ENCODE results near the gene COX5A. TPM values are rescaled to one million over a fixed set of nuclear protein-coding genes. Genes with fewer than 3 reads are reported as not detected.
"Not testable (repeated sequence)": the region's sequence is repeated elsewhere in the genome, so short reads cannot be mapped to it uniquely, and the experiment has no call there.

Gene COX5A
- total and polyA plus RNA-seq, 11 donors: 754 to 2,918 (median 1,211) TPM

DNA sequence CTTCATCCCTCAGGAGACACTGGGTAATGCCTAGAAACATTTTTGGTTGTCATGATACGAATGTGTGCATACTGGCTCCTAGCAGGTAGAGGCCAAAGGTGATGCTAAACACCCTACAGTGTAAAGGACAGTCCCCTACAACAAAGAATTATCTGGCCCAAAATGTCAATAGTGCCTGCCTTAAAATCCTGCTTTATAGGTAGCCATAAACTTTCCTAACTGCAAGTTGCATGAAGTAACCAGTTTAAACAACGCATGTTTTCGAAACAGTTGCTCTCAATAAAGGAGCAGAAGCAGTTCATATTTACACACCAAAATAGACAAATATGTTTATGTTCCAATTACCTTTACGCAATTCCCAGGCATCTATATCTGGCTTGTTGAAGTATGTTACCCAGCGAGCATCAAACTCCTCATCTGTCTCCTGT lies 9.1 kb downstream of the COX5A start:
- peaks cover 0 to 84% (median 75%) of the 10 kb centered on the region in 9 donors for H3K36me3 ChIP-seq
- no peaks in the 10 kb centered on the region for H3K9me3 ChIP-seq
- H3K27ac ChIP-seq: no peak overlapping the region
- ATAC-seq: no peak
- H3K27me3 ChIP-seq: no peaks in the 10 kb centered on the region
- intact Hi-C loops (cut with DNase I): no loop called here
- 83 to 91% (median 90%) methylated on average over 5 of the region's 5 CpGs for WGBS, 4 donors
- H3K4me1 ChIP-seq: peaks cover 0 to 30% (median 6%) of the 10 kb centered on the region in 12 donors
- H3K4me3 ChIP-seq: no peak overlapping the region
- DNase-seq: no peak
- no peak for TF ChIP-seq CTCF (IDR thresholded peaks at IDR 0.05)
- no peak for TF ChIP-seq POLR2A (IDR thresholded peaks at IDR 0.05)

GRCh38 chr15:74924525-74924924 lies 13.3 kb downstream of the COX5A start:
- Histone ChIP-seq H3K27me3 (no peaks in the 10 kb centered on the region), H3K4me1 (peaks cover 0 to 4% (median 0%) of the 10 kb centered on the region in 12 donors), H3K4me3 (no peak overlapping the region), H3K36me3 (peaks cover 0 to 100% (median 98%) of the 10 kb centered on the region in 9 donors), H3K9me3 (no peaks in the 10 kb centered on the region), H3K27ac (no peak overlapping the region)
- ATAC-seq (no peak), DNase-seq (no peak)
- TF ChIP-seq POLR2A (IDR thresholded peaks at IDR 0.05): no peak
- TF ChIP-seq CTCF (IDR thresholded peaks at IDR 0.05): no peak
- intact Hi-C loops (cut with DNase I): no loop called here
- WGBS, 4 donors: 76 to 83% (median 80%) methylated on average over 3 of the region's 3 CpGs

DNA sequence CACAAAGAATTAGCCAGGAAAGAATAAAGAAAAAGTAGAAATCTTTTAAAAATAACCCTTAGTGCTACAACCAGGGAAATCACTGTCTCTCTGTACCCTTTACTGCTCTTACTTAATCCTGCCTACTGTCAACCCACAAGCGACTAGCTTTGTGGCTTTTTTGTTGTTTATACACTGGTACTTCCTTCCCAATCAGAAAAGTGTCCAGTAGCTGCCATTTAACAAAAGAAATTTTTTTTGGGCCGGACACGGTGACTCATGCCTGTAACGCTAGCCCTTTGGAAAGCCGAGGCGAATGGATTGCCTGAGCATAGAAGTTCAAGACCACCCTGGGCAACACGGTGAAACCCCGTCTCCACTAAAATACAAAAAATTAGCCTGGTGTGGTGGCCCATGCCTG lies 17.4 kb downstream of the COX5A start:
- peaks cover 3 to 100% (median 98%) of the 10 kb centered on the region in 9 donors for H3K36me3 ChIP-seq
- WGBS, 4 donors: 86 to 94% (median 89%) methylated on average over 8 of the region's 8 CpGs
- DNase-seq: no peak
- no peaks in the 10 kb centered on the region for H3K27me3 ChIP-seq
- TF ChIP-seq POLR2A (IDR thresholded peaks at IDR 0.05) (no peak), CTCF (IDR thresholded peaks at IDR 0.05) (no peak)
- H3K4me3 ChIP-seq: no peak overlapping the region
- no peaks in the 10 kb centered on the region for H3K9me3 ChIP-seq
- no peak overlapping the region for H3K27ac ChIP-seq
- intact Hi-C loops (cut with DNase I): no loop called here
- no peak for ATAC-seq
- H3K4me1 ChIP-seq: no peaks in the 10 kb centered on the region

- no peak overlapping the region for H3K4me3 ChIP-seq
- intact Hi-C loops (cut with DNase I): no loop called here
- no peak for TF ChIP-seq CTCF (IDR thresholded peaks at IDR 0.05)
- no peak for TF ChIP-seq POLR2A (IDR thresholded peaks at IDR 0.05)
- H3K36me3 ChIP-seq: peaks cover 6 to 100% (median 93%) of the 10 kb centered on the region in 9 donors
- no peaks in the 10 kb centered on the region for H3K27me3 ChIP-seq
- H3K4me1 ChIP-seq: no peaks in the 10 kb centered on the region
- DNase-seq (no peak), ATAC-seq (no peak)
- H3K9me3 ChIP-seq: no peaks in the 10 kb centered on the region
- H3K27ac ChIP-seq: no peak overlapping the region
- 94 to 96% (median 94%) methylated on average over 6 of the region's 6 CpGs for WGBS, 4 donors
Measured at GRCh38 chr15:74917676-74918075, 20.2 kb downstream of the COX5A start.

GRCh38 chr15:74913799-74914198 lies 24.1 kb downstream of the COX5A start:
- H3K4me3 ChIP-seq; H3K27me3 ChIP-seq; H3K9me3 ChIP-seq; intact Hi-C loops (cut with DNase I); H3K27ac ChIP-seq; DNase-seq; ATAC-seq; H3K4me1 ChIP-seq: not testable (repeated sequence)
- WGBS, 4 donors: 92 to 97% (median 96%) methylated on average over 8 of the region's 8 CpGs
- peaks cover 4 to 90% (median 67%) of the 10 kb centered on the region in 9 donors for H3K36me3 ChIP-seq
